CD4-positive, alpha-beta T cell treated with Interferon gamma for 1 hour (primary cell): ENCODE results near the gene DSG2.

Source experiments
- DNase-seq: peaks from one replicate; pipeline ENCODE4 v3.0.0-alpha.2; 2020

Gene DSG2

DNA sequence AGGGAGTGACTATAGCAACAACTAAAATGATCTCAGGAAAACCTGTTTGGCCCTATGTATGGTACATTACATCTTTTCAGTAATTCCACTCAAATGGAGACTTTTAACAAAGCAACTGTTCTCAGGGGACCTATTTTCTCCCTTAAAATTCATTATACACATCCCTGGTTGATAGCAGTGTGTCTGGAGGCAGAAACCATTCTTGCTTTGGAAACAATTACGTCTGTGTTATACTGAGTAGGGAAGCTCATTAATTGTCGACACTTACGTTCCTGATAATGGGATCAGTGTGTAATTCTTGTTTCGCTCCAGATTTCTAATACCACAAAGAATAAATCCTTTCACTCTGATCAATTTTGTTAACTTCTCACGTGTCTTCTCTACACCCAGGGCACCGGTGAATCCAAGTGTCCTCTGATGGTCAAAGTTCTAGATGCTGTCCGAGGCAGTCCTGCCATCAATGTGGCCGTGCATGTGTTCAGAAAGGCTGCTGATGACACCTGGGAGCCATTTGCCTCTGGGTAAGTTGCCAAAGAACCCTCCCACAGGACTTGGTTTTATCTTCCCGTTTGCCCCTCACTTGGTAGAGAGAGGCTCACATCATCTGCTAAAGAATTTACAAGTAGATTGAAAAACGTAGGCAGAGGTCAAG lies 94.7 kb downstream of the DSG2 start:
- no peak for DNase-seq

DNA sequence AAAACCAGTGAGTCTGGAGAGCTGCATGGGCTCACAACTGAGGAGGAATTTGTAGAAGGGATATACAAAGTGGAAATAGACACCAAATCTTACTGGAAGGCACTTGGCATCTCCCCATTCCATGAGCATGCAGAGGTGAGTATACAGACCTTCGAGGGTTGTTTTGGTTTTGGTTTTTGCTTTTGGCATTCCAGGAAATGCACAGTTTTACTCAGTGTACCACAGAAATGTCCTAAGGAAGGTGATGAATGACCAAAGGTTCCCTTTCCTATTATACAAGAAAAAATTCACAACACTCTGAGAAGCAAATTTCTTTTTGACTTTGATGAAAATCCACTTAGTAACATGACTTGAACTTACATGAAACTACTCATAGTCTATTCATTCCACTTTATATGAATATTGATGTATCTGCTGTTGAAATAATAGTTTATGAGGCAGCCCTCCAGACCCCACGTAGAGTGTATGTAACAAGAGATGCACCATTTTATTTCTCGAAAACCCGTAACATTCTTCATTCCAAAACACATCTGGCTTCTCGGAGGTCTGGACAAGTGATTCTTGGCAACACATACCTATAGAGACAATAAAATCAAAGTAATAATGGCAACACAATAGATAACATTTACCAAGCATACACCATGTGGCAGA lies 97.3 kb downstream of the DSG2 start:
- DNase-seq = no peak

DNA sequence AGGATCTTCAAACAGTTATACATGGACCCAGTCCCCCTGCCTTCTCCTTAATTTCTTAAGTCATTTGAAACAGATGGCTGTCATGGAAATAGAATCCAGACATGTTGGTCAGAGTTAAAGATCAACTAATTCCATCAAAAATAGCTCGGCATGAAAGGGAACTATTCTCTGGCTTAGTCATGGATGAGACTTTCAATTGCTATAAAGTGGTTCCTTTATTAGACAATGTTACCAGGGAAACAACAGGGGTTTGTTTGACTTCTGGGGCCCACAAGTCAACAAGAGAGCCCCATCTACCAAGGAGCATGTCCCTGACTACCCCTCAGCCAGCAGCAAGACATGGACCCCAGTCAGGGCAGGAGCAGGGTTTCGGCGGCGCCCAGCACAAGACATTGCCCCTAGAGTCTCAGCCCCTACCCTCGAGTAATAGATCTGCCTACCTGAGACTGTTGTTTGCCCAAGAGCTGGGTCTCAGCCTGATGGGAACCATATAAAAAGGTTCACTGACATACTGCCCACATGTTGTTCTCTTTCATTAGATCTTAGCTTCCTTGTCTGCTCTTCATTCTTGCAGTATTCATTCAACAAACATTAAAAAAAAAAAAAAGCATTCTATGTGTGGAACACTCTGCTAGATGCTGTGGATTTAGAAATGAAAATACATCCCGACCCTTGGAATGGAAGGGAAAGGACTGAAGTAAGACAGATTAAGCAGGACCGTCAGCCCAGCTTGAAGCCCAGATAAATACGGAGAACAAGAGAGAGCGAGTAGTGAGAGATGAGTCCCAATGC lies 98.3 kb downstream of the DSG2 start:
- DNase-seq = no peak

DNA sequence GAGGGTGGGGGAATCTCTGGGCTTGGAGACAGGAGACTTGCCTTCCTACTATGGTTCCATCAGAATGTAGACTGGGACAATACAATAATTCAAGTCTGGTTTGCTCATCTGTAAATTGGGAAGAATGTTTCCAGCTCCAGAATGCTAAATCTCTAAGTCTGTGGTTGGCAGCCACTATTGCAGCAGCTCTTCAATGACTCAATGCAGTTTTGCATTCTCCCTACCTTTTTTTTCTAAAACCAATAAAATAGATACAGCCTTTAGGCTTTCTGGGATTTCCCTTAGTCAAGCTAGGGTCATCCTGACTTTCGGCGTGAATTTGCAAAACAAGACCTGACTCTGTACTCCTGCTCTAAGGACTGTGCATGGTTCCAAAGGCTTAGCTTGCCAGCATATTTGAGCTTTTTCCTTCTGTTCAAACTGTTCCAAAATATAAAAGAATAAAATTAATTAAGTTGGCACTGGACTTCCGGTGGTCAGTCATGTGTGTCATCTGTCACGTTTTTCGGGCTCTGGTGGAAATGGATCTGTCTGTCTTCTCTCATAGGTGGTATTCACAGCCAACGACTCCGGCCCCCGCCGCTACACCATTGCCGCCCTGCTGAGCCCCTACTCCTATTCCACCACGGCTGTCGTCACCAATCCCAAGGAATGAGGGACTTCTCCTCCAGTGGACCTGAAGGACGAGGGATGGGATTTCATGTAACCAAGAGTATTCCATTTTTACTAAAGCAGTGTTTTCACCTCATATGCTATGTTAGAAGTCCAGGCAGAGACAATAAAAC lies 100.2 kb downstream of the DSG2 start:
- no peak for DNase-seq
